Kidney glomerular epithelial cell (primary cell): ENCODE data around the gene PDCD4.
A peak's percentile ranks its signal among the peaks of the same experiment; 100 is the strongest.
"Not testable (repeated sequence)": the region's sequence is repeated elsewhere in the genome, so short reads cannot be mapped to it uniquely, and the experiment has no call there.

ENCODE experiments used
- DNase-seq: peaks from one replicate; lab custom pipeline; 2025; lab: John Stamatoyannopoulos, UW

PDCD4 gene

DNA sequence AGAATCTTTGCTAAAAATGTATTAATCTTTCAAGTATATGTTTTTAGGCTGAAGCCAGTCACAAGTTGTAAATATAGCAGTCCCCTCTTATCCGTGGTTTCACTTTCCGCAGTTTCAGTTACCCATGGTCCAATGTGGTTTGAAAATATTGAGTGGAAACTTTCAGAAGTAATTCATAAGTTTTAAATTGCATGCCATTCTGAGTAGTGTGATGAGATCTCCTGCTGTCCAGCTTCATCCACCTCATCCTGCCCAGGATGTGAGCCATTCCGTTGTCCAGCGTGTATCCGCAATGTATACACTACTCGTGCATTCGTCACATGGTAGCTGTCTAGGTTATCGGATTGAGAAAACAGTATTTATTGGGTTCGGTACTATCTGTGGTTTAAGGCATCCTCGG, 12.2 kb downstream of the PDCD4 start:
- DNase-seq = no peak

DNA sequence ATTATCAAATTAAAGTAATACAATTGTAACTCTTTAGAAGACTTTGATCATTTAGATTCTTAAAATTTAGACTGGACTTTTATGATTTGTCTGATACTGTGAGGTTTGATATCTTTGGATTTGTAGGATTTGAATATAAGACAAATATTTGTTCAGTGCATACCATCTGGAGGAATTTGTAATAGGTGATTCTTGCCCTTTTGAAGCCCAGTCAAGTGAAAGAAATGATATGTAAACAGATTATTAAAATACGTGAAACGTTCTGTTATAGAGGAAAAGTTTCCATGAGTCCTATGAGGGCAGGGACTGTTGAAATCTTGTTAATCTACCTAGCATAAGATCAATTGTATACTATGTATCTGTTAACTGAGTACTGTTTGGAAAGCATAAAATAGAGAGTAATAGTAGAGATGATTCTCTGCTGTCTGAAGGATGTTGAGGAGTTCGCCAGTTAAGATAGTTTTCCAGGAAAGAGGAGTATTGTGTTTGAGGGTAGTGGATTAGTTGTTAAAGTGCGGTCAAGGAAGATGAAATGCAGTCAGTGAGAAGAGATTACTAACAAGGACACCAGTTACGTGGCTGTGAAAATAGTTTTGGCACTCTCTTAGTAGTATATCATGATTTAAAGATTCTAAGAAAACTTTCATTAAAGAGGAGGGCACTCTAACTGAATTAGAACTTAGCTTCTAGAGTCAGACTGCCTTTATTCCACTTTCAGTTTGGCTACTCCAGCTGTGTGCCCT, 14.4 kb downstream of the PDCD4 start:
- no peak for DNase-seq

DNA sequence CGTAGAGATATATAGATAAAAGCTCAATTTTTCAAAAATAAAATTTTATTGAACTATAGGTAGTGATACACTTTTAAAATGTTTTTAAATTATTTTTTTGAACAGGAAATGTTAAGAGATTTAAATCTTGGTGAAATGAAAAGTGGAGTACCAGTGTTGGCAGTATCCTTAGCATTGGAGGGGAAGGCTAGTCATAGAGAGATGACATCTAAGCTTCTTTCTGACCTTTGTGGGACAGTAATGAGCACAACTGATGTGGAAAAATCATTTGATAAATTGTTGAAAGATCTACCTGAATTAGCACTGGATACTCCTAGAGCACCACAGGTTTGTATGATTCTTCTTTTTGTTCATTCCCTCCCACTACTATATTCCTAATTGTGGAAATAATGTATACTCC, 15.8 kb downstream of the PDCD4 start:
- DNase-seq = no peak

DNA sequence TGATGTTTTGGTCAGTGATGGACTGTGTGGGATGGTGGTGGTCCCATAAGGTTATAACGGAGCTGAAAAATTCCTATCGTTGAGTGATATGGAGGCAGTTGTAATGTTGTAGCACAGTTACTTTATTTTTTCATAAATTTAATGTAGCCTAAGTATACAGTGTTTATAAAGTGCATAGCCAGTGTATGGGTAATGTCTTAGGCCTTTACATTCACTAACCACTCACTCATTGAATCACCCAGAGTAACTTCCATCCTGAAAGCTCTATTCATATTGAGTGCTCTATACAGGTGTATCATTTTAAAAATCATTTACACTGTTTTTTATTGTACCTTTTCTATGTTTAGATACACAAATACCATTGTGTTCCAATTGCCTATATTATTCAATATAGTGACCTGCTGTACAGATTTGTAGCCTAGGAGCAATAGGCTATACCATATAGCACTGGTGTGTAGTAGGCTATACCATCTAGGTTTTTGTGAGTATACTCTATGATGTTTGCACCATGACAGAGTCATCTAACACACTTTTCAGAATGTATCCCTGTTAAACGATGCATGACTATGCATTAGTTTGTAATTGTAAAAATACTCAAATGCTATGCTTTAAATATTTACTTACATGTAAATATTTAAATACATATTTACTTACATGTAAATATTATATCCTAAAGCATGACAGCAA, 21.0 kb downstream of the PDCD4 start:
- DNase-seq = no peak

- DNase-seq = peak; percentile 66
Measured at GRCh38 chr10:110893559-110894179, 21.9 kb downstream of the PDCD4 start.

- DNase-seq = no peak
Measured at GRCh38 chr10:110897184-110897583, 25.5 kb downstream of the PDCD4 start.

GRCh38 chr10:110898391-110898790, 26.7 kb downstream of the PDCD4 start:
- no peak for DNase-seq

DNA sequence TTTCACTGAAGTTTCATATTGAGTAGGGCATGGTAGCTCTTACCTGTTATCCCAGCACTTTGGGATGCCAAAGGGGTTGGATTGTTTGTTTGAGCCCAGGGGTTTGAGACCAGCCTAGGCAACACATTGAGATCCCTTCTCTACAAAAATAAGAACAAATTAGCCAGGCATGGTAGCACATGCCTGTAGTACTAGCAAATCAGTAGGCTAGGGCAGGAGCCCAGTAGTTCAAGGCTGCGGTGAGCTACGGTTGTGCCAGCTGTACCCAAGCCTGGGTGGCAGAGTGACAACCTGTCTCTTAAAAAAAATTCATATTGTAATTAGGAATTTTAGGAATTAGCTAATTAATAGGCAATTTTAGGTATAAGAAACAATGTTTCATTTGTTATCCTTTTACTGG, 29.3 kb downstream of the PDCD4 start:
- no peak for DNase-seq

DNA sequence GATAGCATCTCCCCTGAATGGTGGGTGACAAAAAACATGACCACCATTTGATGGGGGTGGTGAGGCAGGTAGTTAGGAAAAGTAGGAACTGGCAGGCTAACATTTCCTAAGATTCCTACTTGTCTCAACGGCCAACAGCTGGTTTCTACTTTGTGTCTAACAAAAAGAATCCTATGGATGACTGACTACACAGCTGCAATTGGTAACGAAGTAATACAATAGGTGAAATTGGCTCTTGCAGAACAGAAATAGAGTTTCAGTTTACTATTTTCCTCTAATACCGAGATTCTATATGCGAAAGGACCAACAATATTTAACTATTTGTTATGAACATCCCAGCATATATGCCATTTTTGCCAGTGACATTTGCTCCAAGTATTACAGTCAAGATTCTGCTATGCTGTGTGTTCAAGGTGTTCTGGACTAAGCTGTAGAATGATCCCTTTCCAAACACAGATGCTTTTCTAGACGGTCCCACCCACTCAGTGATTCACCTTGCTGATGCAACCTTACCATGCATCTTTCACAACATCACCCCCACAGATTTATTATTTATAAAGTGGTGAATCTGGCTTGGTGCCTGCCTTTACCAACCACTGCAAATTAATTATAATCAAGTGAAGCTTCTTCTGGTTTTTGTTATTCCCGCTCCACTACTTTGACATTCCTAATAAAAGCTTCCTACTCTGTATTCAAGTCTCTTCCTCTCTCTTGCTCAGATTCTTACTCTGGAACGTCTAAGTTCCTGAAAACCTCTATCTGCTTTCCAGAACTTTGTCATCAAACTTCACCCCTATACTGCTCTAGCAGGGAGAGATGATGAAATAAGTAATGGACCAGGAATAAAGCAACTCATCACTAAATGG, 30.5 kb downstream of the PDCD4 start:
- DNase-seq = peak; percentile 24

- DNase-seq = no peak
Measured at GRCh38 chr10:110903280-110904278, 31.9 kb downstream of the PDCD4 start.

GRCh38 chr10:110910138-110910537, 38.4 kb downstream of the PDCD4 start:
- no peak for DNase-seq

DNA sequence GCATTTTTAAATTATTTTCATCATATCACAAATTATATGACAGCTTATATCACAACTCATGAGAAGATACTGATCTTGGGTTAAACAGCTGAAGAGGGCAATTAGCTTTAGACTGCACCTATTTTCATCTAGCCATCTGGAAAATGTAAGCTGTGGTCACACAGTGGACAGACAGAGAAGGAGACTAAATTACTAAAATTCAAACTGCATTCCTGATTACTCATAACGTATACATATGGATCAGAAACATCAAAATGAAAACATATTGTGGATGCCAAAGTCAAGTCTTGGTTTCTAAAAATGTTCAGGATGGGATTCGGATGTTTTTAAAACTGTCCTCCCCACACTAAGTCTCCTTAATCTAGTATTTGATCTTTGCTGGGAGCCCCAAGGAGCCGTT, 40.6 kb downstream of the PDCD4 start:
- DNase-seq = no peak

DNA sequence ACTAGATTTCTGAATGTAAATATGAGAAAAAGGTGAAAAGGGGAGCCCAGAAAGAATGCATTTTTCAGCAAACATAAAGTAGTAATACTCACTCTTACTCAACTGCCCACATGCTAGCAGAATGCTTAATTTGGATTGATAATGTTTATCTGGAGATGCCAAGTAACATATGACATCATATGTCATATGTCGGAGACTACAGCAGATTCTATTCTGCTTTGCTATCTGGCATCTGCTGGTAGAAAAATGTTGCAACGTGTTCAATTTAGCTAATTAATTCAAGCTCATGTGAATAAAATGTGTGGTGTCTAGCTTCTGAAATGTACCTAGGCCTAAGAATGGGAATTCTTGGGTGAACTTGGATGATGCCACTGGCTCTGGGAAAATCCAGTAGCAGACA, 42.7 kb downstream of the PDCD4 start:
- no peak for DNase-seq

GRCh38 chr10:110915035-110915434, 43.3 kb downstream of the PDCD4 start:
- peak; percentile 52 for DNase-seq

DNA sequence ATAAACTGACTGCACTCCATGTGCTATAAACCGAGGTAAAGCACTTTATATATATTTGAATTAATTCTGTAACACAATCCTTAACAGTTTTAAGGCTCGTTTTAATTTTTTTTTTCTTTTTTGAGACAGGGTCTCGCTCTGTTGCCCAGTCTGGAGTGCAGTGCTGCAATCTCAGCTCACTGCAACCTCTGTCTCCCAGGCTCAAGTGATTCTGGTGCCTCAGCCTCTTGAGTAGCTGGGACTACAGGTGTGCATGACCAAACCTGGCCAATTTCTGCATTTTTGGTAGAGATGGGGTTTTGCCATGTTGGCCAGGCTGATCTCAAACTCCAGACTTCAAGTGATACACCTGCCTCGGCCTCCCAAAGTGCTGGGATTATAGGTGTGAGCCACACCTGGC, 43.9 kb downstream of the PDCD4 start:
- not testable (repeated sequence) for DNase-seq

- peak; percentile 76 for DNase-seq
Measured at GRCh38 chr10:110916554-110917346, 45.0 kb downstream of the PDCD4 start.

- DNase-seq = peak; percentile 93
Measured at GRCh38 chr10:110918269-110918642, 46.5 kb downstream of the PDCD4 start.

DNA sequence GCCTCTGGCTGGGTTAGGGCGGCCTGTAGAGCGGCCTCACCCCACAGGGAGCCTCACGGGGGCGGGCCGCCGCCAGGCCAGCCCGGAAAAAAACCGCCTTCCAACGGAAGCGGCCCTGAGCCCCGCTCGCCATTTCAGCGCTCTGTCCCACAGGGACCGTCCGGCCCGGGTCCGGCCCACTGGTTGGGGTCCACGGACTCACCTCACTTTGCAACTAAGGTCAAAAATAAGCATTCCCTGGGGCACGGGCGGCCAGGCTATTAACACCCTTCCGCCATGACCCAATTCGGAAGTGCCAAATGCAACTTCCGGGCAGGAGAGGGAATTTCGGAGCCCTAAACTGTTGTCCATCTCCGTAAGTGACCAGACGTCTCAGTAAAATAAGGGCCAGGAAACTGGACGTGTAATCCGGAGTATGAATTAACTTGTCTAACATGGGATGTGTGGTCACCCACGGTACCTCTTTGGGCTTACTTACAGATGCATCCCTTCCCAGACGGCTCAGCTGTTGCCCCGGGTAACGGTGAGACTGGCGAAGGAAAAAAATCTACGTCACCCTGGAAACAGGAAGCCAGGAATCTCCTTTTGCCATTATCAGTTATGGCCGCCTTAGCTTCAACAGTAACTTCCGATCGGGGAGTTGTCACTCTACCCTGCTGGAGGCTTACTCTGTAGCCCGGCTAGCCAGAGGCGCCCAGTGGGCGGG, 47.1 kb downstream of the PDCD4 start, which contains the start of gene BBIP1:
TSS of gene BBIP1 (minus strand) at position 538 of the 706 bp plus-strand sequence. CDS start 1,023 bp downstream, outside the sequence.
- DNase-seq = peak; percentile 100

DNA sequence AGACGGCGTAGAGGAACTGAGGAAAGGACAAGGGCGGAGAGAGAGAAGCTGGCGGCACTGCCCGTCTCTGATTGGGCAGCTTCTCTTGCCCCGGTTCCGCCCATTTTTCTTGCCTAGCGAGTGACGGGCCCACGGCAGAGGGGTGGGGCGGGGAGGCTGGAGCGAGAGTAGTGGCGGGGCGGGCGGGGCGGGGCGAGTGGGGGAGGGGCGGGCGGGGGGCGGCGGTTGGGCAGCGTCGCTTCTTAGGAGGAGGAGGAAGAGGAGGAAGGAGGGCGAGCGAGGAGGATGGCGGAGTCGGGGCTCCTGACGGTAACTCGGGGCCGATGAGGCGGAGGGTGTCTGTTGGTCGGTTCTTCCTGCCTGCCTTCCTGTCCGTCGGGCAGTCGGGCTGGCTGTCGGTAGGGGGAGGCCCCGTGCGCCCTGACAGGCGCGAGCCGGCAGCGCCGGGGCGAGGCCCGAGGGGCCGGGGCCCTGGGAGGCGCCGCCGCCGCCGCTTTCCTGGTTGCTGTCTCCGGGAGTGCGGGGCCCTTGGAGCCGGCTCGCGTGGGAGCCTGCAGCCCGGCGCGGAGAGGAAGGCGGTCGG, 47.7 kb downstream of the PDCD4 start, which contains the start of gene SHOC2:
TSS of gene SHOC2 (plus strand) at position 256 of the 583 bp plus-strand sequence. CDS start 44,755 bp downstream, outside the sequence.
- DNase-seq = no peak
